ENCODE results near the gene AMPD3.

AMPD3 gene

GRCh38 chr11:10483584-10483983 is 28.5 kb downstream of the AMPD3 start:
- Mint-ChIP-seq H3K4me3 (no peak overlapping the region), H3K36me3 (peaks cover 51 to 67% of the 10 kb centered on the region in 2 donors), H3K9me3 (no peaks in the 10 kb centered on the region), H3K27me3 (no peaks in the 10 kb centered on the region), H3K27ac (no peak overlapping the region), H3K4me1 (peaks cover 16 to 29% of the 10 kb centered on the region in 2 donors)
- ATAC-seq (replicated peaks) (no peak), DNase-seq (no peak)

- H3K9me3 Mint-ChIP-seq = no peaks in the 10 kb centered on the region
- peaks cover 21 to 39% of the 10 kb centered on the region in 2 donors for H3K4me1 Mint-ChIP-seq
- ATAC-seq (replicated peaks) = no peak
- no peaks in the 10 kb centered on the region for H3K27me3 Mint-ChIP-seq
- no peak for DNase-seq
- no peak overlapping the region for H3K27ac Mint-ChIP-seq
- H3K4me3 Mint-ChIP-seq = no peak overlapping the region
- H3K36me3 Mint-ChIP-seq = peaks cover 49 to 72% of the 10 kb centered on the region in 2 donors
Observed at GRCh38 chr11:10484461-10485180, 29.6 kb downstream of the AMPD3 start.

DNA sequence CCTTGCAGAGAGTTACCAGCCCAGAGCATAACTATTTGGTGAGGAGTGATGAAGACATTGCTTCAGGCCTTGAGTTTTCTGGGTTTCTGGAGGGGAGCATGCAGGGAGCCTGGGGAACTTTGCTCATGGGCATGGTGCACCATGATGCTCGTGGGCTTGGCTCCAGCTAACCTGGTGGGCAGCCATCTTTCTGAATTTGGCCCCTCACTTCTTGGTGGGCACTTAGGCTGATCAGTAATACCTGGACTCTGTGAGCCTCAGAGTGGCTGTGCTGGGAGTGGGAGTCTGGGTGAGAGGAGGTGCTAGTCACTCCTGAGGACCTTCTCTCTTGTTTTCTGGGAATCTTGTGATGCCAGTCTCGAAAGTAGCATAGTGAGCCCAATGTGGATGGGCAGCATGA is 30.6 kb downstream of the AMPD3 start:
- no peak overlapping the region for H3K4me3 Mint-ChIP-seq
- H3K9me3 Mint-ChIP-seq = peaks cover 1 to 5% of the 10 kb centered on the region in 2 donors
- H3K36me3 Mint-ChIP-seq = peaks cover 54 to 75% of the 10 kb centered on the region in 2 donors
- DNase-seq (no peak), ATAC-seq (replicated peaks) (no peak)
- H3K4me1 Mint-ChIP-seq = peaks cover 30 to 49% of the 10 kb centered on the region in 2 donors
- no peaks in the 10 kb centered on the region for H3K27me3 Mint-ChIP-seq
- peak overlapping the region; percentile 85 for H3K27ac Mint-ChIP-seq

DNA sequence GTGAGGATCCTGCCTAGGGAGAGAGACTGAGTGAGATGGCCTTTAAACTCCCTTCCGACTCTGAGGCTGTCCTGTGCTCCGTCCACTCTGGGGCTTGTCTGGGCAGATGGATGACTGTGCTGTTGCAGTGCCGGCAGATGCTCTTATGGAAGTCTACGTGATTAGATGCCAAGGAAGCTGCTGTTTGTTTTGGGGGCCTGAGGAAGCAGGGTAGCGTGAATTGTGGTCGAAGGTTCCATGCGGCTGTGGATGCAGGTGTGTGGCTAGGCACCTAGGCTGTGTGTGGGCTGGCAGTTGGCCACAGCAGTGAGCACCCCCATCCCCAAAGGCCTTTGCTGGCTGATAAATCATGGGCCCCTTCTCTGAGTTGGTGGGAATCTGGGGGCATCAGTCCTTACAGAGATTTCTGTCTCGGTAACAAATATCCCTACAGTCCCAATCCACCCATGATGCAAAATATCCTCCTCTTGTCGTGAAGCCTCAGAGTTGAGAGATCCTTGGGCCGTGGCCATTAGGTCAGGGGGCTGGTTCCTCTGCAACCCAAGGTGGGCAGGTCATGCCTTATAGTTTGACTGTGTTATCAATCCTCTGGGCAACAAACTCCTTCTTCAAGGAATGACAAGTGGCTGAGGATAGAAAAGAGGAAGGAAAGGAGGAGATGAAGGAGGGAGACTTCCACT is 31.2 kb downstream of the AMPD3 start:
- ATAC-seq (replicated peaks) (no peak), DNase-seq (no peak)
- Mint-ChIP-seq H3K27ac (peak overlapping the region; percentile 86), H3K4me1 (peaks cover 35 to 54% of the 10 kb centered on the region in 2 donors), H3K9me3 (peaks cover 1 to 5% of the 10 kb centered on the region in 2 donors), H3K27me3 (no peaks in the 10 kb centered on the region), H3K4me3 (no peak overlapping the region), H3K36me3 (peaks cover 52 to 75% of the 10 kb centered on the region in 2 donors)

DNA sequence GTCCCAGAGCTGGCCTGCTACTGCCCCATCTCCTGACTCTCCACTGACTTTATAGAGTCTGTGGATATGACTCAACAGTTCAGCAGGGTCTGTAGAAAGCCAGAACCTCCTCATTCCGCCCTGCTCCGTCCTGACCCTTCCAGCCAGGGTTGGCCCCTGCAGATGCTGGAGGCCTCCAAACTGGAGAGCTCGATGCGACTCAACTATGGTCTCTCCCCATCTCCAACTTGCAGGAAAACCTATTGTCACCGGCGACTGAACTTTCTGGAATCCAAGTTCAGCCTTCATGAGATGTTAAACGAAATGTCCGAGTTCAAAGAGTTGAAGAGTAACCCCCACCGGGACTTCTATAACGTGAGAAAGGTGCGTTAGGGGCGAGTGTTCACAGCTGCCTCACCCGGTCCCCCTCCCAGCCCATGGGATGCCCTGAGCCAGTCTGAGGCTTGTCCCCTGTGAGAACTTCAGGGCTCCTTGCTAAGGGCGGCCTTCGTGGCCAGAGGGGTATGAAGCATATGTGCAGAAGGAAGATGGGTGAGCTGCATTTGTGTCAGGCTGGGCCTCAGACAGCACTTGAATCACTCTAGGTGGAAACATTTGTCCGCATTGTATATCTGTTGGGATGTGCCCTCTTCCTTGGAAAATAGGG is 32.1 kb downstream of the AMPD3 start:
- ATAC-seq (replicated peaks) (no peak), DNase-seq (no peak)
- H3K27ac Mint-ChIP-seq = no peak overlapping the region
- peaks cover 56 to 80% of the 10 kb centered on the region in 2 donors for H3K36me3 Mint-ChIP-seq
- H3K9me3 Mint-ChIP-seq = peaks cover 1 to 5% of the 10 kb centered on the region in 2 donors
- no peaks in the 10 kb centered on the region for H3K27me3 Mint-ChIP-seq
- no peak overlapping the region for H3K4me3 Mint-ChIP-seq
- peaks cover 37 to 59% of the 10 kb centered on the region in 2 donors for H3K4me1 Mint-ChIP-seq

DNA sequence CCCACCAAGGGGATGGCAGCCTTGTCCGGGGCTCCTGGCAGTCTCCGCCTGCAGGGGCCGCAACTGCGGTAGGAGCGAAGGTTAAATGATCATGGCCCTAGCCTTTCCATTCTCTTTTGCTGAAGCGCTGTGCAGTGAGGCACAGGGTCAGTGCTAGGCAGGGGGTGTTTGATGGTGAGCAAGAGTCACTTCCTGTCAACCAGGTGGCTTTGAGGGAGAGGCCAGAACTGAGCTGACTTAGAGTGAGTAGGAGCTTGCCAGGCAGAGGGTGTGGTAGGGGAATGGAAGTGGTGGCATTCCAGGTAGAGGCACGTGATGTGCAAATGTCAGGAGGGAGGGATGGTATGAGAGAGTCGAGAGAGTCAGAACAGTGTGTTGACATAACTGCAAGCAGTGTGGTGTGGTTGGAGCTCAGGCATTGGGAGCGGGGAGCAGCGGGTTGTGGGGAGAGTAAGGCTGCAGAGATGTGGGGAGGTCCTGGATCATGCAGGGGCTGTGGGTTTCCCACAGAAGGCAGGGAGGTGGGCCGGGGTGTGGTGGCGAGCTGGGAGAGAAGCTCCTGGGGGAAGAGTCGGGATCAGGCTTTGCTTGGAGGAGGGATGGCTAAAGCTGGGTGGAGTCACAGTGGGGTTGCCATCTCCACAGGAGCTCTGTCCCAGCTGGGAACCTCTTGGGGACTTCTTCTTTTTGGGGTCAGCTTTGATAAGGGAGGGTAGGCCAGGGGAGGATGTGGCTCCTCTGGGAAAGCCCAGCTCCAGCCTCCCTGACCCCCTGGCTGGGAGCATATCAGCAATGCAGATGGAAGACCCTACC is 33.3 kb downstream of the AMPD3 start:
- Mint-ChIP-seq H3K27ac (peak overlapping the region; percentile 96), H3K4me3 (peak overlapping the region; percentile 22 to 64), H3K9me3 (peaks cover 1 to 5% of the 10 kb centered on the region in 2 donors), H3K27me3 (no peaks in the 10 kb centered on the region), H3K36me3 (peaks cover 64 to 85% of the 10 kb centered on the region in 2 donors), H3K4me1 (peaks cover 43 to 69% of the 10 kb centered on the region in 2 donors)
- peak; percentile 14 for DNase-seq
- ATAC-seq (replicated peaks) = peak; percentile 47 to 55

GRCh38 chr11:10488934-10489691 is 34.0 kb downstream of the AMPD3 start:
- peak; percentile 76 for DNase-seq
- Mint-ChIP-seq H3K36me3 (peaks cover 67 to 92% of the 10 kb centered on the region in 2 donors), H3K4me3 (peak overlapping the region; percentile 22 to 64), H3K27ac (peak overlapping the region; percentile 96), H3K9me3 (peaks cover 1 to 5% of the 10 kb centered on the region in 2 donors), H3K4me1 (peaks cover 43 to 70% of the 10 kb centered on the region in 2 donors), H3K27me3 (no peaks in the 10 kb centered on the region)
- ATAC-seq (replicated peaks) = peak; percentile 91

DNA sequence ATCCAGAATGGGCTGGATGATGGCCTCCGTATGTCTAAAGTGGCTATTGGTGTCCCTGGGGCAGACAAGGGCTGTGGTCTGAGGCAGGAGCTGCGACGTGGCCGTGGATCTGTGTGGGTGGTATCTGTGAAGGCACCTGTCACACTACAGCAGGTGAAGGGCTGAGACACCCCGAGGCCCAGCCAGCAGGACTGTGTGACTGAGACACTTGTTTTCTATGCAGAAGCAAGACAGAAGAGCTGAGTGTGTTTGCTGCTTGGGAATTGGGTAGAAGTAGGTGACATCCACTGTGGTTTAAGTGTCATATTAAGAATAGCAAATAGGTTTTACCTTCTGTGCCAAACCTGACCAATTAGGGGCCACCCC is 35.0 kb downstream of the AMPD3 start:
- H3K27me3 Mint-ChIP-seq = no peaks in the 10 kb centered on the region
- no peak overlapping the region for H3K4me3 Mint-ChIP-seq
- peaks cover 1 to 5% of the 10 kb centered on the region in 2 donors for H3K9me3 Mint-ChIP-seq
- ATAC-seq (replicated peaks) (peak; percentile 5 to 15), DNase-seq (peak; percentile 7)
- H3K27ac Mint-ChIP-seq = peak overlapping the region; percentile 96
- peaks cover 41 to 70% of the 10 kb centered on the region in 2 donors for H3K4me1 Mint-ChIP-seq
- H3K36me3 Mint-ChIP-seq = peaks cover 62 to 93% of the 10 kb centered on the region in 2 donors

- peaks cover 38 to 70% of the 10 kb centered on the region in 2 donors for H3K4me1 Mint-ChIP-seq
- peaks cover 1 to 5% of the 10 kb centered on the region in 2 donors for H3K9me3 Mint-ChIP-seq
- no peak for DNase-seq
- peak overlapping the region; percentile 96 for H3K27ac Mint-ChIP-seq
- no peak for ATAC-seq (replicated peaks)
- peaks cover 59 to 93% of the 10 kb centered on the region in 2 donors for H3K36me3 Mint-ChIP-seq
- no peaks in the 10 kb centered on the region for H3K27me3 Mint-ChIP-seq
- no peak overlapping the region for H3K4me3 Mint-ChIP-seq
Observed at GRCh38 chr11:10490398-10491241, 35.6 kb downstream of the AMPD3 start.

DNA sequence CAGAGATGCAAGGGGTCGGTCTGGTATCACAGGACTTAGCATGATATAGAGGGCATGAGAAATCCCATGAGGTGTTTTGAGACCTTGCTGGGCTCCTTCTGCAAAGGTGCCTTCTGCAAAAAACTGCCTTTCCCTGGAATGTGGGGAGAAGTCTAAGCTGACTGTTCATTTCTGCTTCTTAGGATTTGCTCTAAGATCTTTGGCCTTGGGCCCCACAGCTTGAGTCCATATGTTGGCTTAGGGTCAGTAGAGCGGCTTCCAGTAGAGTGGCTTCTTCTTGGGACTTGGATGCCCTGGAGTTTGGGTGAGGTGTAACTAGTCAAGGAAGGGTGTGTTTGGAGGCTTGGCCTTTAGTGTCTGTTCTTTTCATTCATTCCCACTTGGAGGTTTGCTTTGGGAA is 37.0 kb downstream of the AMPD3 start:
- Mint-ChIP-seq H3K27me3 (no peaks in the 10 kb centered on the region), H3K4me1 (peaks cover 38 to 56% of the 10 kb centered on the region in 2 donors), H3K4me3 (no peak overlapping the region), H3K27ac (peak overlapping the region; percentile 84), H3K9me3 (peaks cover 1 to 5% of the 10 kb centered on the region in 2 donors), H3K36me3 (peaks cover 53 to 87% of the 10 kb centered on the region in 2 donors)
- DNase-seq (no peak), ATAC-seq (replicated peaks) (no peak)

DNA sequence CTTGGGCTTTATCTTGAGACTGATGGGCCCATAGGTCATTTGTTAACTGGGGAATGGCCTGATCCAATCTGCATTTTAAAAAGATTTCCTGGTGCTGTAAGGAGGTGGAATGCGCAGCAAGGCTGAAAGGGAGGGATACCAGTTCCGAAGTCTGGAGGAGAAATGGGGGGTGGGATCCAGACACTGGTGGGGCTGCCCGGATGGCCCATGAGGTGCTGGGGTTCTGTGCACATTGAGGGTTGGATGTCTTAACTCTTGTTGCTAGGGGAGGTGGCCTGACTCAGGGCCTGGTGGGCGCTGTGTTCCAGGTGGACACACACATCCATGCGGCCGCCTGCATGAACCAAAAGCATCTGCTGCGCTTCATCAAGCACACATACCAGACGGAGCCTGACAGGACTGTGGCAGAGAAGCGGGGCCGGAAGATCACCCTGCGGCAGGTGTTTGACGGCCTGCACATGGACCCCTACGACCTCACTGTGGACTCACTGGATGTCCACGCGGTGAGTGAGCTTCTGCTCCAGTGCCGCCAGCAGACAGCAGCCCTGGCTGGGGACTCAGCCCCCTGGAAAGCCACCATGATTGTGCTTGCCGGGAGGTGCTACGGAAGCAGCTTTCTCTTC is 38.1 kb downstream of the AMPD3 start:
- H3K36me3 Mint-ChIP-seq = peaks cover 54 to 87% of the 10 kb centered on the region in 2 donors
- H3K9me3 Mint-ChIP-seq = peaks cover 1 to 5% of the 10 kb centered on the region in 2 donors
- H3K27me3 Mint-ChIP-seq = no peaks in the 10 kb centered on the region
- ATAC-seq (replicated peaks) (no peak), DNase-seq (no peak)
- H3K4me1 Mint-ChIP-seq = peaks cover 31 to 49% of the 10 kb centered on the region in 2 donors
- no peak overlapping the region for H3K4me3 Mint-ChIP-seq
- peak overlapping the region; percentile 48 for H3K27ac Mint-ChIP-seq

All from stimulated activated naive B cell treated with anti-CD40 and anti-IgM and Interleukin-4, amounts not matched to agents 10 μg/mL and 1 μg/mL and 100 μg/mL, for 72 hours (primary cell).